GM18909 (cell line): Measurements from ENCODE around the gene RASL12.

Source experiments
- ATAC-seq: cut with Tn5 transposase; IDR thresholded peaks from one replicate; pipeline ENCODE4 v1.9.1; 2021; ENCODE audit warnings: mild to moderate bottlenecking; ENCODE audit not compliant: unreplicated experiment, poor library complexity

The RASL12 gene

GRCh38 chr15:65092911-65093792 is 25.4 kb upstream of the RASL12 start:
- no peak for ATAC-seq

GRCh38 chr15:65091946-65092770 is 24.4 kb upstream of the RASL12 start:
- no peak for ATAC-seq

GRCh38 chr15:65089206-65089824 is 21.5 kb upstream of the RASL12 start:
- ATAC-seq: no peak

GRCh38 chr15:65088643-65089021 is 20.8 kb upstream of the RASL12 start:
- ATAC-seq: no peak

- ATAC-seq: no peak
Observed at GRCh38 chr15:65087873-65088642, 20.3 kb upstream of the RASL12 start.

- ATAC-seq: no peak
Observed at GRCh38 chr15:65087411-65087810, 19.6 kb upstream of the RASL12 start.

GRCh38 chr15:65086680-65087111 is 18.9 kb upstream of the RASL12 start:
- ATAC-seq: no peak

- no peak for ATAC-seq
Observed at GRCh38 chr15:65085990-65086679, 18.3 kb upstream of the RASL12 start.

GRCh38 chr15:65085207-65085753 is 17.5 kb upstream of the RASL12 start:
- ATAC-seq: no peak

GRCh38 chr15:65084500-65085206 is 16.9 kb upstream of the RASL12 start:
- no peak for ATAC-seq

- no peak for ATAC-seq
Observed at GRCh38 chr15:65083262-65083701, 15.5 kb upstream of the RASL12 start.

- no peak for ATAC-seq
Observed at GRCh38 chr15:65082303-65082953, 14.6 kb upstream of the RASL12 start.

- no peak for ATAC-seq
Observed at GRCh38 chr15:65081758-65082157, 14.0 kb upstream of the RASL12 start.

GRCh38 chr15:65081270-65081669 is 13.5 kb upstream of the RASL12 start:
- no peak for ATAC-seq

GRCh38 chr15:65079580-65079979 is 11.8 kb upstream of the RASL12 start:
- no peak for ATAC-seq

- no peak for ATAC-seq
Observed at GRCh38 chr15:65077981-65078352, 10.2 kb upstream of the RASL12 start.

GRCh38 chr15:65077291-65077980 is 9.6 kb upstream of the RASL12 start:
- ATAC-seq: no peak
